Sigmoid colon (tissue), 4 donors: ENCODE results near the gene FAM193A.

ENCODE experiments used
- CTCF ChIP-seq, 4 experiments: fragments of 450-650 bp in 3 of 4; fragments of 200-600 bp in 1 of 4; IDR thresholded peaks; one replicate each; pipeline ENCODE4 v1.5.1; 2016 to 2019; ENCODE audit warnings: antibody characterized with exemption in 4 of 4, mild to moderate bottlenecking in 3 of 4, moderate library complexity in 2 of 4
- EP300 ChIP-seq, 4 donors: sonication (generic); formaldehyde crosslinking; IDR thresholded peaks; one replicate each; pipeline ENCODE4 v1.6.1; 2017; ENCODE audit warnings: antibody characterized with exemption in 4 of 4
- POLR2A ChIP-seq, 2 donors: fragments of 450-650 bp; IDR thresholded peaks; one replicate each; pipeline ENCODE4 v1.6.1; 2016; ENCODE audit warnings: antibody characterized with exemption in 2 of 2, mild to moderate bottlenecking in 2 of 2, moderate library complexity in 2 of 2
- POLR2AphosphoS5 ChIP-seq, 4 donors: sonication (generic); formaldehyde crosslinking; IDR thresholded peaks; one replicate each; pipeline ENCODE4 v1.6.1; 2017; ENCODE audit warnings: antibody characterized with exemption in 4 of 4

- TF ChIP-seq EP300 (IDR thresholded peaks at IDR 0.05), result no peak
- no peak for TF ChIP-seq CTCF (IDR thresholded peaks at IDR 0.05)
- no peak for TF ChIP-seq POLR2A (IDR thresholded peaks at IDR 0.05)
- no peak for TF ChIP-seq POLR2AphosphoS5 (IDR thresholded peaks at IDR 0.05)
Measured at GRCh38 chr4:2729533-2729875, 193.1 kb downstream of the FAM193A start.
